HCT116 (cell line): ENCODE data around the gene MGAM2. TPM values are rescaled to one million over a fixed set of nuclear protein-coding genes. Genes with fewer than 3 reads are reported as not detected.

Experiments used
- ATAC-seq: fragments of 200-7000 bp; cut with Tn5 transposase; 2 replicates; pipeline ENCODE4 v1.9.1; 2020; ENCODE audit warnings: mild to moderate bottlenecking, moderate library complexity
- BruUV-seq: library from RNA; stranded (reverse); fragments of 400-500 nt; replicated peaks from 2 replicates; lab custom pipeline; 2021; lab: Mats Ljungman, UMichigan
- CTCF ChIA-PET: fragments of 300-600 bp; sonication (Branson Sonifier 250); formaldehyde crosslinking; loops from one replicate; lab custom pipeline; 2021; ENCODE audit warnings: antibody characterized with exemption; lab: Charles Lee
- POLR2A ChIA-PET: fragments of 300-600, 350-600 bp; sonication (Branson Sonifier 250); formaldehyde crosslinking; loops from one replicate; lab custom pipeline; 2021; ENCODE audit warnings: antibody characterized with exemption; lab: Charles Lee
- RAD21 ChIA-PET, 2 experiments: fragments of 300-600 bp; sonication (Branson Sonifier 250); formaldehyde crosslinking; loops; one replicate each; lab custom pipeline; 2023; ENCODE audit warnings: low total read pairs in 2 of 2; ENCODE audit not compliant: uncharacterized antibody in 2 of 2, unreplicated experiment in 2 of 2, low non-redundant PET in 1 of 2; lab: Charles Lee
- DNase-seq: peaks from one replicate; pipeline ENCODE4 v3.0.0-alpha.2; 2010; ENCODE audit warnings: low read depth, low spot score
- H2AFZ ChIP-seq: fragments of 200-600 bp; shearing (Covaris generic), sonication (generic); 2 replicates; pipeline ENCODE4 v1.6.1; 2017; ENCODE audit warnings: low read depth, mixed run types, mixed read lengths, antibody characterized with exemption, low read length; ENCODE audit not compliant: poor library complexity, severe bottlenecking
- H3K27ac ChIP-seq: 2 replicates; pipeline ENCODE4 v1.5.1; 2012; ENCODE audit warnings: low read depth, low read length
- H3K27me3 ChIP-seq: fragments of 200-600 bp; sonication (generic); 2 replicates; pipeline ENCODE4 v1.6.1; 2016; ENCODE audit warnings: mixed run types, low read length, mixed read lengths; ENCODE audit not compliant: insufficient read depth
- H3K36me3 ChIP-seq, 2 experiments: fragments of 200-500 bp in 1 of 2; fragments of 200-600 bp in 1 of 2; sonication (Bioruptor generic) in 1 of 2; sonication (generic) in 1 of 2; 2 replicates each; pipeline versions ENCODE4 v1.5.1 to v1.6.1; 2014 to 2016; ENCODE audit warnings: low read length in 2 of 2, inconsistent platforms in 1 of 2, mixed read lengths in 1 of 2, mixed run types in 1 of 2; ENCODE audit not compliant: insufficient read depth in 2 of 2, control insufficient read depth in 1 of 2
- H3K4me1 ChIP-seq, 2 experiments: fragments of 200-600 bp in 1 of 2; sonication (generic) in 1 of 2; 2 replicates each; pipeline versions ENCODE4 v1.5.1 to v1.6.1; 2012 to 2017; ENCODE audit warnings: low read length in 2 of 2, inconsistent platforms in 1 of 2, mild to moderate bottlenecking in 1 of 2, mixed read lengths in 1 of 2, mixed run types in 1 of 2, moderate library complexity in 1 of 2; ENCODE audit not compliant: insufficient read depth in 2 of 2, control insufficient read depth in 1 of 2
- H3K4me2 ChIP-seq: fragments of 200-600 bp; sonication (generic); 2 replicates; pipeline ENCODE4 v1.6.1; 2017; ENCODE audit warnings: mixed run types, low read length, mixed read lengths
- H3K4me3 ChIP-seq, 2 experiments: fragments of 200-600 bp in 1 of 2; sonication (generic) in 1 of 2; replicated peaks in 1 of 2; 2 replicates each; pipeline ENCODE4 v1.5.1; 2011 to 2016; ENCODE audit warnings: low read length in 2 of 2, control low read depth in 1 of 2, low read depth in 1 of 2, mild to moderate bottlenecking in 1 of 2, mixed read lengths in 1 of 2, mixed run types in 1 of 2
- H3K79me2 ChIP-seq: fragments of 200-600 bp; sonication (generic); 2 replicates; pipeline ENCODE4 v1.6.1; 2017; ENCODE audit warnings: mild to moderate bottlenecking, mixed run types, low read length, moderate library complexity, mixed read lengths; ENCODE audit not compliant: insufficient read depth
- H3K9ac ChIP-seq: fragments of 200-600 bp; sonication (generic); 2 replicates; pipeline ENCODE4 v1.6.1; 2016; ENCODE audit warnings: low read length, mixed read lengths
- H3K9me2 ChIP-seq: fragments of 200-600 bp; sonication (generic), shearing (Covaris generic); 2 replicates; pipeline ENCODE4 v1.6.1; 2017; ENCODE audit warnings: mixed run types, mild to moderate bottlenecking, moderate library complexity; ENCODE audit not compliant: insufficient read depth
- H3K9me3 ChIP-seq, 2 experiments: fragments of 200-500 bp in 1 of 2; fragments of 200-600 bp in 1 of 2; sonication (Bioruptor generic) in 1 of 2; sonication (generic) in 1 of 2; 2 replicates each; pipeline ENCODE4 v1.6.1; 2014 to 2017; ENCODE audit warnings: low read length in 2 of 2, mixed read lengths in 2 of 2, inconsistent platforms in 1 of 2, low read depth in 1 of 2, mild to moderate bottlenecking in 1 of 2, mixed run types in 1 of 2, moderate library complexity in 1 of 2; ENCODE audit not compliant: control insufficient read depth in 1 of 2, insufficient read depth in 1 of 2
- H4K20me1 ChIP-seq: fragments of 200-600 bp; sonication (generic), shearing (Covaris generic); 2 replicates; pipeline ENCODE4 v1.6.1; 2017; ENCODE audit warnings: mixed run types, mild to moderate bottlenecking, moderate library complexity; ENCODE audit not compliant: insufficient read depth
- CEBPB ChIP-seq: IDR thresholded peaks from 2 replicates; pipeline ENCODE4 v1.6.1; 2012; ENCODE audit warnings: low read depth
- EGR1 ChIP-seq: IDR thresholded peaks from 2 replicates; pipeline ENCODE4 v1.6.1; 2012; ENCODE audit warnings: low read depth
- ELF1 ChIP-seq: IDR thresholded peaks from 2 replicates; pipeline ENCODE4 v1.6.1; 2012; ENCODE audit warnings: low read depth, borderline replicate concordance
- EZH2 ChIP-seq: fragments of 200-600 bp; sonication (generic); IDR thresholded peaks from 2 replicates; pipeline ENCODE4 v1.6.1; 2017; ENCODE audit warnings: antibody characterized with exemption, mixed run types
- EZH2phosphoT487 ChIP-seq: fragments of 200-600 bp; IDR thresholded peaks from 2 replicates; pipeline ENCODE4 v1.6.1; 2018; ENCODE audit warnings: antibody characterized with exemption, borderline replicate concordance
- FOSL1 ChIP-seq: IDR thresholded peaks from 2 replicates; pipeline ENCODE4 v1.6.1; 2012; ENCODE audit warnings: low read depth
- JUND ChIP-seq: IDR thresholded peaks from 2 replicates; pipeline ENCODE4 v1.6.1; 2012
- POLR2A ChIP-seq: IDR thresholded peaks from 2 replicates; pipeline ENCODE4 v1.7.0; 2011; ENCODE audit warnings: borderline replicate concordance; ENCODE audit not compliant: insufficient read depth, insufficient read length; ENCODE audit errors: extremely low read depth
- POLR2AphosphoS5 ChIP-seq: IDR thresholded peaks from 2 replicates; pipeline ENCODE4 v1.6.1; 2011; ENCODE audit warnings: mild to moderate bottlenecking, low read depth, low read length, moderate library complexity
- RAD21 ChIP-seq: IDR thresholded peaks from 2 replicates; pipeline ENCODE4 v1.6.1; 2012; ENCODE audit warnings: low read depth, mild to moderate bottlenecking
- SP1 ChIP-seq: IDR thresholded peaks from 2 replicates; pipeline ENCODE4 v1.6.1; 2012; ENCODE audit warnings: low read depth
- SRF ChIP-seq: IDR thresholded peaks from 2 replicates; pipeline ENCODE4 v1.6.1; 2012; ENCODE audit warnings: low read depth
- TCF7L2 ChIP-seq: IDR thresholded peaks from 2 replicates; pipeline ENCODE4 v1.7.0; 2011; ENCODE audit warnings: borderline replicate concordance, inconsistent platforms; ENCODE audit not compliant: insufficient read depth, insufficient read length; ENCODE audit errors: extremely low read depth
- ZFX ChIP-seq: fragments of 450-650 bp; IDR thresholded peaks from 2 replicates; pipeline ENCODE4 v1.6.1; 2017
- ZNF274 ChIP-seq: fragments of 200-500 bp; sonication (Bioruptor generic); IDR thresholded peaks from 2 replicates; pipeline ENCODE4 v1.6.1; 2014; ENCODE audit warnings: mild to moderate bottlenecking, low read depth, low read length, inconsistent platforms
- intact Hi-C: fragments of 100-400 bp; cut with micrococcal nuclease; formaldehyde crosslinking; loops from 2 replicates; pipeline ENCODE4 v1.10.0; 2022
- total RNA-seq: library from RNA; stranded (reverse); gene quantifications from one replicate; pipeline ENCODE4 v1.2.1, GENCODE V29; 2021; ENCODE audit not compliant: unreplicated experiment
- TF ChIP-seq, protein P1 (sequence below), 3 experiments: fragments of 200-600 bp in 1 of 3; sonication (generic) in 1 of 3; IDR thresholded peaks in 2 of 3; conservative IDR thresholded peaks in 1 of 3; 2 replicates each; pipeline ENCODE4 v1.5.1; 2012 to 2017; ENCODE audit warnings: low read depth in 2 of 3, low read length in 2 of 3, antibody characterized with exemption in 1 of 3, borderline replicate concordance in 1 of 3, control low read depth in 1 of 3, mild to moderate bottlenecking in 1 of 3, mixed read lengths in 1 of 3, mixed run types in 1 of 3, moderate library complexity in 1 of 3; ENCODE audit not compliant: insufficient read depth in 1 of 3
- TF ChIP-seq, protein P2 (sequence below): IDR thresholded peaks from 2 replicates; pipeline ENCODE4 v1.6.1; 2012
- TF ChIP-seq, protein P3 (sequence below): IDR thresholded peaks from 2 replicates; pipeline ENCODE4 v1.6.1; 2012; ENCODE audit warnings: low read depth
- TF ChIP-seq, protein P4 (sequence below): IDR thresholded peaks from 2 replicates; pipeline ENCODE4 v1.6.1; 2012

The MGAM2 gene
- total RNA-seq, 1 experiment from 2014 or later = 0.05 TPM

DNA sequence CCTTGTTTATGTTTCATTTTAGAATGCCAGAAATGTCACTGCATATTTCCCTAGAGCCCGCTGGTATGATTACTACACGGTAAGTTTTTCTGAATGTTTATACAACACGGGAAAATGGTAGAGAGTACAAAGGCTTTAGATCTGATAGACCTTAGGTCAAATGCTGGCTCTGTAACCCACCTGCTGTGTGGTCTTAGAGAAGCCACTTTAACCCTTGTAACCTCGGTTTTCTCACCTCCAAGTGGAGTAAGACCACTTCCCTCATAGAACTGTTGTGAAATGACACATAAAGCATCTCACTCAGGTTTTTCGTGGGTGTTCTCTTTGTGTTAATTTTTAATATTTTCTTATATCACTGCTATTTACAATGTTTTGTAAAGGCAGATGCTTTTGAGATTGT lies 13.9 kb upstream of the MGAM2 start:
- DNase-seq (no peak), ATAC-seq (no peak)
- RAD21 ChIA-PET = no interaction called here
- TF ChIP-seq CEBPB (no peak), POLR2AphosphoS5 (no peak), SRF (no peak), JUND (no peak), SP1 (no peak), ZFX (no peak), ELF1 (no peak), POLR2A (no peak), EGR1 (no peak), RAD21 (no peak), FOSL1 (no peak), EZH2phosphoT487 (no peak), EZH2 (no peak), TCF7L2 (no peak), ZNF274 (no peak)
- TF ChIP-seq, protein P1, sequence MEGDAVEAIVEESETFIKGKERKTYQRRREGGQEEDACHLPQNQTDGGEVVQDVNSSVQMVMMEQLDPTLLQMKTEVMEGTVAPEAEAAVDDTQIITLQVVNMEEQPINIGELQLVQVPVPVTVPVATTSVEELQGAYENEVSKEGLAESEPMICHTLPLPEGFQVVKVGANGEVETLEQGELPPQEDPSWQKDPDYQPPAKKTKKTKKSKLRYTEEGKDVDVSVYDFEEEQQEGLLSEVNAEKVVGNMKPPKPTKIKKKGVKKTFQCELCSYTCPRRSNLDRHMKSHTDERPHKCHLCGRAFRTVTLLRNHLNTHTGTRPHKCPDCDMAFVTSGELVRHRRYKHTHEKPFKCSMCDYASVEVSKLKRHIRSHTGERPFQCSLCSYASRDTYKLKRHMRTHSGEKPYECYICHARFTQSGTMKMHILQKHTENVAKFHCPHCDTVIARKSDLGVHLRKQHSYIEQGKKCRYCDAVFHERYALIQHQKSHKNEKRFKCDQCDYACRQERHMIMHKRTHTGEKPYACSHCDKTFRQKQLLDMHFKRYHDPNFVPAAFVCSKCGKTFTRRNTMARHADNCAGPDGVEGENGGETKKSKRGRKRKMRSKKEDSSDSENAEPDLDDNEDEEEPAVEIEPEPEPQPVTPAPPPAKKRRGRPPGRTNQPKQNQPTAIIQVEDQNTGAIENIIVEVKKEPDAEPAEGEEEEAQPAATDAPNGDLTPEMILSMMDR (IDR thresholded peaks at IDR 0.05 in 2 of 3, conservative IDR thresholded peaks at IDR 0.05 in 1 of 3; ENCODE audit: borderline replicate concordance in 1 of 3, insufficient read depth in 1 of 3, low read depth in 2 of 3, low read length in 2 of 3) = no peak
- TF ChIP-seq, protein P2, sequence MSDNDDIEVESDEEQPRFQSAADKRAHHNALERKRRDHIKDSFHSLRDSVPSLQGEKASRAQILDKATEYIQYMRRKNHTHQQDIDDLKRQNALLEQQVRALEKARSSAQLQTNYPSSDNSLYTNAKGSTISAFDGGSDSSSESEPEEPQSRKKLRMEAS = no peak
- TF ChIP-seq, protein P3, sequence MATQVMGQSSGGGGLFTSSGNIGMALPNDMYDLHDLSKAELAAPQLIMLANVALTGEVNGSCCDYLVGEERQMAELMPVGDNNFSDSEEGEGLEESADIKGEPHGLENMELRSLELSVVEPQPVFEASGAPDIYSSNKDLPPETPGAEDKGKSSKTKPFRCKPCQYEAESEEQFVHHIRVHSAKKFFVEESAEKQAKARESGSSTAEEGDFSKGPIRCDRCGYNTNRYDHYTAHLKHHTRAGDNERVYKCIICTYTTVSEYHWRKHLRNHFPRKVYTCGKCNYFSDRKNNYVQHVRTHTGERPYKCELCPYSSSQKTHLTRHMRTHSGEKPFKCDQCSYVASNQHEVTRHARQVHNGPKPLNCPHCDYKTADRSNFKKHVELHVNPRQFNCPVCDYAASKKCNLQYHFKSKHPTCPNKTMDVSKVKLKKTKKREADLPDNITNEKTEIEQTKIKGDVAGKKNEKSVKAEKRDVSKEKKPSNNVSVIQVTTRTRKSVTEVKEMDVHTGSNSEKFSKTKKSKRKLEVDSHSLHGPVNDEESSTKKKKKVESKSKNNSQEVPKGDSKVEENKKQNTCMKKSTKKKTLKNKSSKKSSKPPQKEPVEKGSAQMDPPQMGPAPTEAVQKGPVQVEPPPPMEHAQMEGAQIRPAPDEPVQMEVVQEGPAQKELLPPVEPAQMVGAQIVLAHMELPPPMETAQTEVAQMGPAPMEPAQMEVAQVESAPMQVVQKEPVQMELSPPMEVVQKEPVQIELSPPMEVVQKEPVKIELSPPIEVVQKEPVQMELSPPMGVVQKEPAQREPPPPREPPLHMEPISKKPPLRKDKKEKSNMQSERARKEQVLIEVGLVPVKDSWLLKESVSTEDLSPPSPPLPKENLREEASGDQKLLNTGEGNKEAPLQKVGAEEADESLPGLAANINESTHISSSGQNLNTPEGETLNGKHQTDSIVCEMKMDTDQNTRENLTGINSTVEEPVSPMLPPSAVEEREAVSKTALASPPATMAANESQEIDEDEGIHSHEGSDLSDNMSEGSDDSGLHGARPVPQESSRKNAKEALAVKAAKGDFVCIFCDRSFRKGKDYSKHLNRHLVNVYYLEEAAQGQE = no peak
- TF ChIP-seq, protein P4, sequence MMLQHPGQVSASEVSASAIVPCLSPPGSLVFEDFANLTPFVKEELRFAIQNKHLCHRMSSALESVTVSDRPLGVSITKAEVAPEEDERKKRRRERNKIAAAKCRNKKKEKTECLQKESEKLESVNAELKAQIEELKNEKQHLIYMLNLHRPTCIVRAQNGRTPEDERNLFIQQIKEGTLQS = no peak
- TF ChIP-seq, all 23 proteins: peak for 0
- no peak overlapping the region for H3K27ac ChIP-seq
- H2AFZ ChIP-seq = no peak overlapping the region
- H3K4me1 ChIP-seq = no peaks in the 10 kb centered on the region
- no peak overlapping the region for H3K4me3 ChIP-seq
- no peak overlapping the region for H3K4me2 ChIP-seq
- no peaks in the 10 kb centered on the region for H3K36me3 ChIP-seq
- H3K9me3 ChIP-seq = no peaks in the 10 kb centered on the region
- no TSS peak for BruUV-seq
- intact Hi-C loops = no loop called here
- H3K79me2 ChIP-seq = no peaks in the 10 kb centered on the region
- CTCF ChIA-PET = no interaction called here
- no peak overlapping the region for H3K9ac ChIP-seq
- no peaks in the 10 kb centered on the region for H3K27me3 ChIP-seq
- POLR2A ChIA-PET = no interaction called here
- no peaks in the 10 kb centered on the region for H3K9me2 ChIP-seq
- H4K20me1 ChIP-seq = no peaks in the 10 kb centered on the region
